ENCODE data around the gene RRAGC.

RRAGC gene

DNA sequence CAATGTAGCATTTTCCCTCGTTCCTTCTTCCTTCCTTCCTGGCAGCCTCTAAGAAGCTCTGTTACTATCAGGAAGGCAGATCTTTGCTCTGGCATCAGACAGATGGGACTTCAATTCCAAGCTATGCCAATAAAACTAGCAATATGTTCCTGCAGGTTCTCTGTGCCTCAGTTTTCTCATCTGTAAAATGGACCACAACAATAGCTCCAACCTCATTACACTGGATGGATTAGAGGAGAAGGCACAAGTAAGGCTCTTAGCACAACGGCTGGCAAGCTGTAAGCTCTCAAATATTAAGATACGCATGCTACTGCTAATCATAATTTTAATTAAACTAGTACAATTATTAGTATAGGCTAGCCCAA lies 27.2 kb downstream of the RRAGC start:
- TF ChIP-seq, protein P1, sequence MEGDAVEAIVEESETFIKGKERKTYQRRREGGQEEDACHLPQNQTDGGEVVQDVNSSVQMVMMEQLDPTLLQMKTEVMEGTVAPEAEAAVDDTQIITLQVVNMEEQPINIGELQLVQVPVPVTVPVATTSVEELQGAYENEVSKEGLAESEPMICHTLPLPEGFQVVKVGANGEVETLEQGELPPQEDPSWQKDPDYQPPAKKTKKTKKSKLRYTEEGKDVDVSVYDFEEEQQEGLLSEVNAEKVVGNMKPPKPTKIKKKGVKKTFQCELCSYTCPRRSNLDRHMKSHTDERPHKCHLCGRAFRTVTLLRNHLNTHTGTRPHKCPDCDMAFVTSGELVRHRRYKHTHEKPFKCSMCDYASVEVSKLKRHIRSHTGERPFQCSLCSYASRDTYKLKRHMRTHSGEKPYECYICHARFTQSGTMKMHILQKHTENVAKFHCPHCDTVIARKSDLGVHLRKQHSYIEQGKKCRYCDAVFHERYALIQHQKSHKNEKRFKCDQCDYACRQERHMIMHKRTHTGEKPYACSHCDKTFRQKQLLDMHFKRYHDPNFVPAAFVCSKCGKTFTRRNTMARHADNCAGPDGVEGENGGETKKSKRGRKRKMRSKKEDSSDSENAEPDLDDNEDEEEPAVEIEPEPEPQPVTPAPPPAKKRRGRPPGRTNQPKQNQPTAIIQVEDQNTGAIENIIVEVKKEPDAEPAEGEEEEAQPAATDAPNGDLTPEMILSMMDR (IDR thresholded peaks at IDR 0.05; ENCODE audit: borderline replicate concordance, extremely low read depth, low read length, poor library complexity, severe bottlenecking) = no peak
- no peak for TF ChIP-seq EZH2 (IDR thresholded peaks at IDR 0.05; ENCODE audit: borderline replicate concordance, low read depth, low read length, severe bottlenecking)
- Histone ChIP-seq H3K27me3 (ENCODE audit: insufficient read depth, low read length, poor library complexity) (peaks cover 14% of the 10 kb centered on the region), H3K27ac (ENCODE audit: low read length) (no peak overlapping the region), H4K20me1 (ENCODE audit: insufficient read depth, low read length) (no peaks in the 10 kb centered on the region), H3K79me2 (ENCODE audit: insufficient read depth, low read length) (no peaks in the 10 kb centered on the region), H3K4me1 (ENCODE audit: insufficient read depth, low read length) (no peaks in the 10 kb centered on the region), H2AFZ (ENCODE audit: low read depth, low read length) (no peak overlapping the region), H3K4me2 (ENCODE audit: insufficient read depth, low read length) (no peak overlapping the region), H3K9me3 (ENCODE audit: insufficient read depth, low read length, severe bottlenecking) (no peaks in the 10 kb centered on the region), H3K36me3 (ENCODE audit: insufficient read depth, low read length) (no peaks in the 10 kb centered on the region), H3K4me3 (ENCODE audit: low read depth in 1 of 2, low read length in 2 of 2) (no peak overlapping the region), H3K9ac (ENCODE audit: low read depth, low read length) (no peak overlapping the region)
- no peak for ATAC-seq (ENCODE audit: insufficient read depth, low read depth)
- no peak for DNase-seq

DNA sequence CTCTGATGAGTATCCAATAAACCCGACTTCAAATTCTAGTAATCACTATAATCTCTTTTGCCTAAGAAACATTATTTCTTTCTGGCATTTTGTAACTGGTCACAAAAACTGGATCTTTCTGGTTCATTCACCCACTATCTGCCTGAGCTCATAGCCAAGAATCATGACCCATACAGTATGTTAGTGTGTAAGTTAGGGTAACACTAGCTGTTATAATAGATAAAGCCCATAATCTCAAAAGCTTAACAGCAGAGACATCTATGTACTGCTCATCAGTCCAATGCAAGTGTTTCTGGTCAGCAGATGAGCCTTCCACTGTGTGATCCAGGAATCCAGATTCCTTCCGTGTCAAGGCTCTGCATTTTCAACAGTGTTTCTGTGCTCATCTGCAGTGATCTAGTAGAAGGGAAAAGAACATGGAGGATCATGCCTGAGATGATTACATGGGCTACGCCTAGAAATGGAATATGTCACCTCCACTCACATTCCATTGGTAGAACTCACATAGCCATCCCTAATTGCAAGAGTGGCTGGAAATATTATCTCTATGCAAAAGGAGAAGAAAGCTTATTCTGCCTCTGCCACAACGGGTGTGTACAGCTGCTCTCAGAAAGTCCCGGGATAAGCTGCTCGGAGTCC lies 27.7 kb downstream of the RRAGC start:
- H3K36me3 ChIP-seq (ENCODE audit: insufficient read depth, low read length) = no peaks in the 10 kb centered on the region
- no peak for TF ChIP-seq EZH2 (IDR thresholded peaks at IDR 0.05; ENCODE audit: borderline replicate concordance, low read depth, low read length, severe bottlenecking)
- TF ChIP-seq, protein P1 (IDR thresholded peaks at IDR 0.05; ENCODE audit: borderline replicate concordance, extremely low read depth, low read length, poor library complexity, severe bottlenecking) = no peak
- no peak overlapping the region for H3K9ac ChIP-seq (ENCODE audit: low read depth, low read length)
- DNase-seq = no peak
- no peak overlapping the region for H3K4me2 ChIP-seq (ENCODE audit: insufficient read depth, low read length)
- no peak overlapping the region for H3K4me3 ChIP-seq (ENCODE audit: low read depth in 1 of 2, low read length in 2 of 2)
- peaks cover 19% of the 10 kb centered on the region for H3K27me3 ChIP-seq (ENCODE audit: insufficient read depth, low read length, poor library complexity)
- H3K4me1 ChIP-seq (ENCODE audit: insufficient read depth, low read length) = no peaks in the 10 kb centered on the region
- H3K9me3 ChIP-seq (ENCODE audit: insufficient read depth, low read length, severe bottlenecking) = no peaks in the 10 kb centered on the region
- H2AFZ ChIP-seq (ENCODE audit: low read depth, low read length) = no peak overlapping the region
- no peak for ATAC-seq (ENCODE audit: insufficient read depth, low read depth)
- H3K27ac ChIP-seq (ENCODE audit: low read length) = no peak overlapping the region
- no peaks in the 10 kb centered on the region for H4K20me1 ChIP-seq (ENCODE audit: insufficient read depth, low read length)
- H3K79me2 ChIP-seq (ENCODE audit: insufficient read depth, low read length) = no peaks in the 10 kb centered on the region

DNA sequence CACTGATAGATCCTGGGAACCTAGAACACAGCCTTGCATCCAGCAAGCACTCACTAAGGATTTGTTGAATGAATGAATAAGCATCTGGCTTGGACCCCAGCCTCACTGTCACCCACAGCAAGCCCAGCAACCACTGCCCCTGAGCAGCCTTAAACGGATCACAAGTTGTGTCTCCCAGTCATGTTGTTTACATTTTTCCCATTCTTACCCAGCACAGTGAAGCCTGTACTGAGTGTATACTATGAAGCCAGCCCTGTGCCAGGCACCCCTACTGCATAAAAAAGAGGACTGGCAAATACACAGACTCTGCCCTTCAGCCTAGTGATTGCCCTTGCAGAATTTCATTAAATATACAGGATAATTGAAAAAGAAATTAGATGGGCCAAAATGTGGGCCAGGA lies 30.2 kb downstream of the RRAGC start:
- H3K4me2 ChIP-seq (ENCODE audit: insufficient read depth, low read length) = no peak overlapping the region
- ATAC-seq (ENCODE audit: insufficient read depth, low read depth) (no peak), DNase-seq (no peak)
- no peaks in the 10 kb centered on the region; the same call in 1 of the 2 replicates for H4K20me1 ChIP-seq (ENCODE audit: insufficient read depth, low read length)
- TF ChIP-seq, protein P1 (IDR thresholded peaks at IDR 0.05; ENCODE audit: borderline replicate concordance, extremely low read depth, low read length, poor library complexity, severe bottlenecking) = no peak
- no peak for TF ChIP-seq EZH2 (IDR thresholded peaks at IDR 0.05; ENCODE audit: borderline replicate concordance, low read depth, low read length, severe bottlenecking)
- no peaks in the 10 kb centered on the region for H3K36me3 ChIP-seq (ENCODE audit: insufficient read depth, low read length)
- H3K4me3 ChIP-seq (ENCODE audit: low read depth in 1 of 2, low read length in 2 of 2) = no peak overlapping the region
- H3K27me3 ChIP-seq (ENCODE audit: insufficient read depth, low read length, poor library complexity) = peaks cover 36% of the 10 kb centered on the region
- no peaks in the 10 kb centered on the region for H3K9me3 ChIP-seq (ENCODE audit: insufficient read depth, low read length, severe bottlenecking)
- H3K9ac ChIP-seq (ENCODE audit: low read depth, low read length) = no peak overlapping the region
- H3K79me2 ChIP-seq (ENCODE audit: insufficient read depth, low read length) = no peaks in the 10 kb centered on the region
- no peaks in the 10 kb centered on the region for H3K4me1 ChIP-seq (ENCODE audit: insufficient read depth, low read length)
- H2AFZ ChIP-seq (ENCODE audit: low read depth, low read length) = no peak overlapping the region
- no peak overlapping the region for H3K27ac ChIP-seq (ENCODE audit: low read length)

Measured in DND-41 (cell line).